SK-N-DZ (cell line): Measurements from ENCODE around the gene ATP6V0B.

ENCODE experiments used
- DNase-seq: peaks from one replicate; pipeline ENCODE4 v3.0.0-alpha.2; 2015; ENCODE audit warnings: low spot score

Gene ATP6V0B

GRCh38 chr1:43999455-43999854 is 24.7 kb downstream of the ATP6V0B start:
- no peak for DNase-seq

GRCh38 chr1:44000122-44000665 is 25.4 kb downstream of the ATP6V0B start:
- no peak for DNase-seq

- DNase-seq = no peak
Measured at GRCh38 chr1:44002165-44002564, 27.4 kb downstream of the ATP6V0B start.

- DNase-seq = no peak
Measured at GRCh38 chr1:44002606-44003157, 27.9 kb downstream of the ATP6V0B start.

GRCh38 chr1:44008259-44008658 is 33.5 kb downstream of the ATP6V0B start:
- DNase-seq = no peak

- DNase-seq = no peak
Measured at GRCh38 chr1:44010935-44011471, 36.2 kb downstream of the ATP6V0B start.

GRCh38 chr1:44012404-44012803 is 37.6 kb downstream of the ATP6V0B start:
- DNase-seq = no peak

- peak; percentile 31 for DNase-seq
Measured at GRCh38 chr1:44012941-44013609, 38.3 kb downstream of the ATP6V0B start.

GRCh38 chr1:44013949-44014348 is 39.2 kb downstream of the ATP6V0B start:
- DNase-seq = no peak

GRCh38 chr1:44014365-44015104 is 39.8 kb downstream of the ATP6V0B start:
- DNase-seq = no peak

GRCh38 chr1:44015206-44015605 is 40.4 kb downstream of the ATP6V0B start:
- DNase-seq = no peak

- DNase-seq = no peak
Measured at GRCh38 chr1:44016041-44016889, 41.5 kb downstream of the ATP6V0B start.

GRCh38 chr1:44016890-44017400 is 42.2 kb downstream of the ATP6V0B start:
- no peak for DNase-seq

- no peak for DNase-seq
Measured at GRCh38 chr1:44019466-44019948, 44.7 kb downstream of the ATP6V0B start.

- no peak for DNase-seq
Measured at GRCh38 chr1:44020464-44020863, 45.7 kb downstream of the ATP6V0B start.

GRCh38 chr1:44021156-44021555 is 46.4 kb downstream of the ATP6V0B start:
- no peak for DNase-seq

GRCh38 chr1:44021581-44022321 is 47.0 kb downstream of the ATP6V0B start:
- DNase-seq = no peak

GRCh38 chr1:44024031-44024902 is 49.5 kb downstream of the ATP6V0B start:
- DNase-seq = no peak

GRCh38 chr1:44024903-44025525 is 50.3 kb downstream of the ATP6V0B start:
- DNase-seq = no peak
